Endothelial cell of umbilical vein (primary cell): Measurements from ENCODE around the gene CSMD2. TPM values are rescaled to one million over a fixed set of nuclear protein-coding genes. Genes with fewer than 3 reads are reported as not detected.

Experiments used
- BruUV-seq: library from RNA; stranded (reverse); fragments of 400-500 nt; replicated peaks from 2 replicates; lab custom pipeline; 2021; lab: Mats Ljungman, UMichigan
- CTCF ChIA-PET: fragments of 300-600, 350-600 bp; sonication (Branson Sonifier 250); formaldehyde crosslinking; loops from one replicate; lab custom pipeline; 2021; ENCODE audit warnings: antibody characterized with exemption, inconsistent platforms; lab: Charles Lee
- POLR2A ChIA-PET: fragments of 300-600, 350-600 bp; sonication (Branson Sonifier 250); formaldehyde crosslinking; loops from one replicate; lab custom pipeline; 2021; ENCODE audit warnings: antibody characterized with exemption, inconsistent platforms; lab: Charles Lee
- DNase-seq: peaks from one replicate; pipeline ENCODE4 v3.0.0-alpha.2; 2011; ENCODE audit warnings: low read depth, low spot score
- FAIRE-seq: peaks from 2 replicates; lab custom pipeline; 2011; peaks lifted over from hg19 to GRCh38; lab: Jason Lieb, UNC
- H2AFZ ChIP-seq: 2 replicates; pipeline ENCODE4 v1.6.0; 2012; ENCODE audit warnings: low read depth, low read length, control low read depth, inconsistent platforms
- H3K27ac ChIP-seq: 2 replicates; pipeline ENCODE4 v1.5.1; 2011; ENCODE audit warnings: low read depth, mild to moderate bottlenecking, control low read depth, low read length, moderate library complexity; ENCODE audit not compliant: insufficient read depth
- H3K27me3 ChIP-seq, 2 experiments: 2 replicates each; pipeline versions ENCODE4 v1.6.0 to v1.6.1; 2011; ENCODE audit warnings: low read length in 2 of 2, mixed read lengths in 1 of 2; ENCODE audit not compliant: control insufficient read depth in 2 of 2, insufficient read depth in 2 of 2
- H3K36me3 ChIP-seq, 2 experiments: 2 replicates in 1 of 2; 3 replicates in 1 of 2; pipeline ENCODE4 v1.5.1; 2011; ENCODE audit warnings: low read length in 2 of 2, mild to moderate bottlenecking in 1 of 2, moderate library complexity in 1 of 2; ENCODE audit not compliant: control insufficient read depth in 2 of 2, insufficient read depth in 2 of 2; ENCODE audit errors: extremely low read depth in 1 of 2
- H3K4me1 ChIP-seq: 3 replicates; pipeline ENCODE4 v1.5.1; 2011; ENCODE audit warnings: mild to moderate bottlenecking, low read length; ENCODE audit not compliant: control insufficient read depth, insufficient read depth; ENCODE audit errors: extremely low read depth
- H3K4me2 ChIP-seq: 2 replicates; pipeline ENCODE4 v1.6.1; 2011; ENCODE audit warnings: low read length, control low read depth, mixed read lengths; ENCODE audit not compliant: insufficient read depth
- H3K4me3 ChIP-seq, 3 experiments: fragments of 200-600 bp in 1 of 3; sonication (generic), shearing (Covaris generic) in 1 of 3; replicated peaks in 1 of 3; 2 replicates each; pipeline ENCODE4 v1.5.1; 2011 to 2016; ENCODE audit warnings: control low read depth in 3 of 3, low read length in 3 of 3, mild to moderate bottlenecking in 2 of 3, inconsistent platforms in 1 of 3, low read depth in 1 of 3, moderate library complexity in 1 of 3; ENCODE audit not compliant: insufficient read depth in 1 of 3
- H3K79me2 ChIP-seq: 2 replicates; pipeline ENCODE4 v1.6.0; 2012; ENCODE audit warnings: low read length, inconsistent platforms; ENCODE audit not compliant: control insufficient read depth, insufficient read depth
- H3K9ac ChIP-seq: replicated peaks from 2 replicates; pipeline ENCODE3; 2011; ENCODE audit warnings: low read length, control low read depth; ENCODE audit not compliant: insufficient read depth; ENCODE audit errors: extremely low read depth
- H3K9me1 ChIP-seq: replicated peaks from 3 replicates; pipeline ENCODE4 v1.6.0; 2011; ENCODE audit warnings: mild to moderate bottlenecking, low read length; ENCODE audit not compliant: control insufficient read depth, insufficient read depth; ENCODE audit errors: extremely low read depth
- H3K9me3 ChIP-seq: replicated peaks from 2 replicates; pipeline ENCODE4 v1.5.1; 2012; ENCODE audit warnings: low read length, inconsistent platforms; ENCODE audit not compliant: control insufficient read depth, insufficient read depth
- H4K20me1 ChIP-seq: replicated peaks from 2 replicates; pipeline ENCODE3; 2011; ENCODE audit warnings: mild to moderate bottlenecking, low read length; ENCODE audit not compliant: control insufficient read depth, insufficient read depth; ENCODE audit errors: extremely low read depth
- EZH2 ChIP-seq: IDR thresholded peaks from 2 replicates; pipeline ENCODE4 v1.6.1; 2012; ENCODE audit warnings: borderline replicate concordance, low read depth, mild to moderate bottlenecking, moderate library complexity, low read length, inconsistent platforms; ENCODE audit not compliant: severe bottlenecking
- FOS ChIP-seq: IDR thresholded peaks from 2 replicates; pipeline ENCODE4 v1.6.1; 2011; ENCODE audit warnings: mild to moderate bottlenecking, low read length, moderate library complexity, borderline replicate concordance; ENCODE audit not compliant: insufficient read depth
- GATA2 ChIP-seq: IDR thresholded peaks from 2 replicates; pipeline ENCODE4 v1.7.0; 2011; ENCODE audit warnings: low read depth, mild to moderate bottlenecking, moderate library complexity, mixed read lengths, low read length; ENCODE audit not compliant: insufficient read length, insufficient read depth
- JUN ChIP-seq: IDR thresholded peaks from 2 replicates; pipeline ENCODE4 v1.6.1; 2011; ENCODE audit warnings: borderline replicate concordance, low read depth; ENCODE audit not compliant: insufficient read length, insufficient read depth
- MYC ChIP-seq: IDR thresholded peaks from one replicate; pipeline ENCODE4 v1.6.1; 2011; ENCODE audit warnings: mild to moderate bottlenecking, low read depth, low read length
- POLR2A ChIP-seq: IDR thresholded peaks from 2 replicates; pipeline ENCODE4 v1.6.1; 2012; ENCODE audit warnings: low read depth, mild to moderate bottlenecking, control low read depth, low read length
- POLR2AphosphoS5 ChIP-seq: IDR thresholded peaks from 2 replicates; pipeline ENCODE4 v1.6.1; 2012; ENCODE audit warnings: low read depth, mild to moderate bottlenecking, control low read depth, low read length, moderate library complexity; ENCODE audit not compliant: insufficient read depth
- dilution Hi-C: fragments of 300-500 bp; cut with MboI; formaldehyde crosslinking; loops from one replicate; pipeline ENCODE4 v1.15.0; 2019; ENCODE audit warnings: low sequenced_read_pairs; ENCODE audit not compliant: extremely low pct_ligation_motif_present
- intact Hi-C: fragments of 100-400 bp; cut with micrococcal nuclease; formaldehyde crosslinking; loops from one replicate; pipeline ENCODE4 v1.10.0; 2022
- polyA plus RNA-seq, 4 experiments: library from polyadenylated mRNA; depleted of rRNA in 3 of 4; stranded (reverse) in 3 of 4; unstranded in 1 of 4; fragments of >200 nt; gene quantifications; 2 replicates each; pipeline versions ENCODE4 v1.2.1 to v1.2.3, GENCODE V29; 2011 to 2012; ENCODE audit warnings: missing spikeins in 1 of 4
- total RNA-seq: library from RNA; stranded (reverse); gene quantifications from 2 replicates; pipeline ENCODE4 v1.2.3, GENCODE V29; 2021
- TF ChIP-seq, protein P1 (sequence below), 2 donors: IDR thresholded peaks; 1 replicate in 1 of 2; 2 replicates in 1 of 2; pipeline ENCODE4 v1.5.1; 2011; ENCODE audit warnings: low read length in 2 of 2, mild to moderate bottlenecking in 2 of 2, moderate library complexity in 2 of 2, control low read depth in 1 of 2, inconsistent platforms in 1 of 2, low read depth in 1 of 2; ENCODE audit not compliant: insufficient read depth in 1 of 2; ENCODE audit errors: extremely low read depth in 1 of 2
- TF ChIP-seq, protein P2 (sequence below): IDR thresholded peaks from 2 replicates; pipeline ENCODE4 v1.6.1; 2011; ENCODE audit not compliant: insufficient read depth, insufficient read length

CSMD2 gene
- total and polyA plus RNA-seq, 2 donors (not counting 3 experiments of a cell fraction or from before 2014, with no cell fraction given) = under 0.01 TPM; not detected in 1

DNA sequence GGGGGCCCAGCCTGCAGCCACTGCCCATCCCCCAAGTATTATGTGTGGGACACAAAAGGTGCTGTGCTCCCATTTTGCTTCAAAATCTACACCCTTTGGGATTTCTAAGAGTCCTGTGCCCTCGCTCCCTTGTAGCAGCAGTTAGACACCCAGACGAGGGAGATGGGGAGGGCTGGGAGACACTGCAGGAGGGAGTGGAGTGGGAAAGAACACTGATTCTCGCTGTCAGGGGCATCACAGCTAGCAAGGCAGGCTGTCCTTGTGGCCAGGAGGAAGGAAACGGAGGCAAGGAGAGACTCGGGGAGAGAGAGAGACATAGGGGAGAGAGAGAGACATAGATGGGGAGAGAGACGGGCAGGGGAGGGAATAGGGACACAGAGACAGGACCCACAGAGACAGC is 38.5 kb downstream of the CSMD2 start:
- intact Hi-C loops (no loop called here), dilution Hi-C loops (no loop called here)
- Histone ChIP-seq H3K9me1 (no peaks in the 10 kb centered on the region), H3K27ac (no peak overlapping the region), H3K4me3 (no peak overlapping the region), H3K4me1 (no peaks in the 10 kb centered on the region), H4K20me1 (no peaks in the 10 kb centered on the region), H3K79me2 (no peaks in the 10 kb centered on the region), H3K27me3 (no peaks in the 10 kb centered on the region), H2AFZ (no peak overlapping the region), H3K9me3 (peaks cover 1% of the 10 kb centered on the region), H3K36me3 (no peaks in the 10 kb centered on the region), H3K4me2 (no peak overlapping the region), H3K9ac (no peak overlapping the region)
- DNase-seq = no peak
- CTCF ChIA-PET = no interaction called here
- POLR2A ChIA-PET = no interaction called here
- FAIRE-seq = no peak
- TF ChIP-seq JUN (no peak), POLR2A (no peak), POLR2AphosphoS5 (no peak), MYC (no peak), EZH2 (no peak), GATA2 (no peak), FOS (no peak)
- TF ChIP-seq, protein P1, sequence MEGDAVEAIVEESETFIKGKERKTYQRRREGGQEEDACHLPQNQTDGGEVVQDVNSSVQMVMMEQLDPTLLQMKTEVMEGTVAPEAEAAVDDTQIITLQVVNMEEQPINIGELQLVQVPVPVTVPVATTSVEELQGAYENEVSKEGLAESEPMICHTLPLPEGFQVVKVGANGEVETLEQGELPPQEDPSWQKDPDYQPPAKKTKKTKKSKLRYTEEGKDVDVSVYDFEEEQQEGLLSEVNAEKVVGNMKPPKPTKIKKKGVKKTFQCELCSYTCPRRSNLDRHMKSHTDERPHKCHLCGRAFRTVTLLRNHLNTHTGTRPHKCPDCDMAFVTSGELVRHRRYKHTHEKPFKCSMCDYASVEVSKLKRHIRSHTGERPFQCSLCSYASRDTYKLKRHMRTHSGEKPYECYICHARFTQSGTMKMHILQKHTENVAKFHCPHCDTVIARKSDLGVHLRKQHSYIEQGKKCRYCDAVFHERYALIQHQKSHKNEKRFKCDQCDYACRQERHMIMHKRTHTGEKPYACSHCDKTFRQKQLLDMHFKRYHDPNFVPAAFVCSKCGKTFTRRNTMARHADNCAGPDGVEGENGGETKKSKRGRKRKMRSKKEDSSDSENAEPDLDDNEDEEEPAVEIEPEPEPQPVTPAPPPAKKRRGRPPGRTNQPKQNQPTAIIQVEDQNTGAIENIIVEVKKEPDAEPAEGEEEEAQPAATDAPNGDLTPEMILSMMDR (IDR thresholded peaks at IDR 0.05; ENCODE audit: extremely low read depth in 1 of 2, insufficient read depth in 1 of 2, low read depth in 1 of 2, low read length in 2 of 2) = no peak
- TF ChIP-seq, protein P2, sequence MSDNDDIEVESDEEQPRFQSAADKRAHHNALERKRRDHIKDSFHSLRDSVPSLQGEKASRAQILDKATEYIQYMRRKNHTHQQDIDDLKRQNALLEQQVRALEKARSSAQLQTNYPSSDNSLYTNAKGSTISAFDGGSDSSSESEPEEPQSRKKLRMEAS = no peak
- BruUV-seq = no TSS peak
